Right atrium auricular region (tissue), 2 donors: ENCODE results near the gene ZNF506. TPM values are rescaled to one million over a fixed set of nuclear protein-coding genes. Genes with fewer than 3 reads are reported as not detected.
A peak's percentile ranks its signal among the peaks of the same experiment; 100 is the strongest.
"Not testable (repeated sequence)": the region's sequence is repeated elsewhere in the genome, so short reads cannot be mapped to it uniquely, and the experiment has no call there.

Experiments used
- DNase-seq: peaks from one replicate; pipeline ENCODE4 v3.0.0-alpha.2; 2019; ENCODE audit warnings: low spot score
- H3K27ac ChIP-seq, 2 donors: fragments of 200-600 bp; sonication (generic); 1 replicate in 1 of 2; 2 replicates in 1 of 2; pipeline ENCODE4 v1.5.1; 2016 to 2019
- H3K27me3 ChIP-seq, 2 donors: fragments of 200-600 bp; sonication (generic); one replicate each; pipeline versions ENCODE4 v1.5.1 to v1.6.0; 2017 to 2019
- H3K36me3 ChIP-seq: fragments of 200-600 bp; sonication (generic); one replicate; pipeline ENCODE4 v1.5.1; 2016
- H3K4me1 ChIP-seq, 2 donors: fragments of 200-600 bp; sonication (generic); one replicate each; pipeline versions ENCODE4 v1.5.1 to v1.6.0; 2017 to 2019
- H3K4me3 ChIP-seq, 2 donors: fragments of 200-600 bp; sonication (generic); 1 replicate in 1 of 2; 2 replicates in 1 of 2; pipeline ENCODE4 v1.5.1; 2017 to 2019; ENCODE audit warnings: mild to moderate bottlenecking in 1 of 2, moderate library complexity in 1 of 2
- H3K9me3 ChIP-seq, 2 donors: fragments of 200-600 bp; sonication (generic); one replicate each; pipeline ENCODE4 v1.5.1; 2019
- total RNA-seq, 2 donors: library from RNA; depleted of rRNA; stranded (reverse); fragments of >200 nt; gene quantifications; one replicate each; pipeline ENCODE4 v1.1.0, GENCODE V29; 2016
- TF ChIP-seq, protein P1 (sequence below), 2 donors: fragments of 200-600 bp; sonication (generic); IDR thresholded peaks; one replicate each; pipeline ENCODE4 v1.5.1; 2019; ENCODE audit warnings: antibody characterized with exemption in 2 of 2

Gene ZNF506
- total RNA-seq, 2 donors from 2014 or later, result 14.2 to 18.2 TPM

GRCh38 chr19:19747357-19748220 lies 74.0 kb downstream of the ZNF506 start:
- TF ChIP-seq, protein P1, sequence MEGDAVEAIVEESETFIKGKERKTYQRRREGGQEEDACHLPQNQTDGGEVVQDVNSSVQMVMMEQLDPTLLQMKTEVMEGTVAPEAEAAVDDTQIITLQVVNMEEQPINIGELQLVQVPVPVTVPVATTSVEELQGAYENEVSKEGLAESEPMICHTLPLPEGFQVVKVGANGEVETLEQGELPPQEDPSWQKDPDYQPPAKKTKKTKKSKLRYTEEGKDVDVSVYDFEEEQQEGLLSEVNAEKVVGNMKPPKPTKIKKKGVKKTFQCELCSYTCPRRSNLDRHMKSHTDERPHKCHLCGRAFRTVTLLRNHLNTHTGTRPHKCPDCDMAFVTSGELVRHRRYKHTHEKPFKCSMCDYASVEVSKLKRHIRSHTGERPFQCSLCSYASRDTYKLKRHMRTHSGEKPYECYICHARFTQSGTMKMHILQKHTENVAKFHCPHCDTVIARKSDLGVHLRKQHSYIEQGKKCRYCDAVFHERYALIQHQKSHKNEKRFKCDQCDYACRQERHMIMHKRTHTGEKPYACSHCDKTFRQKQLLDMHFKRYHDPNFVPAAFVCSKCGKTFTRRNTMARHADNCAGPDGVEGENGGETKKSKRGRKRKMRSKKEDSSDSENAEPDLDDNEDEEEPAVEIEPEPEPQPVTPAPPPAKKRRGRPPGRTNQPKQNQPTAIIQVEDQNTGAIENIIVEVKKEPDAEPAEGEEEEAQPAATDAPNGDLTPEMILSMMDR (IDR thresholded peaks at IDR 0.05), result no peak
- Histone ChIP-seq H3K27ac (no peak overlapping the region), H3K36me3 (no peaks in the 10 kb centered on the region), H3K27me3 (no peaks in the 10 kb centered on the region), H3K4me1 (no peaks in the 10 kb centered on the region), H3K4me3 (no peak overlapping the region), H3K9me3 (no peaks in the 10 kb centered on the region)
- peak; percentile 52 for DNase-seq

DNA sequence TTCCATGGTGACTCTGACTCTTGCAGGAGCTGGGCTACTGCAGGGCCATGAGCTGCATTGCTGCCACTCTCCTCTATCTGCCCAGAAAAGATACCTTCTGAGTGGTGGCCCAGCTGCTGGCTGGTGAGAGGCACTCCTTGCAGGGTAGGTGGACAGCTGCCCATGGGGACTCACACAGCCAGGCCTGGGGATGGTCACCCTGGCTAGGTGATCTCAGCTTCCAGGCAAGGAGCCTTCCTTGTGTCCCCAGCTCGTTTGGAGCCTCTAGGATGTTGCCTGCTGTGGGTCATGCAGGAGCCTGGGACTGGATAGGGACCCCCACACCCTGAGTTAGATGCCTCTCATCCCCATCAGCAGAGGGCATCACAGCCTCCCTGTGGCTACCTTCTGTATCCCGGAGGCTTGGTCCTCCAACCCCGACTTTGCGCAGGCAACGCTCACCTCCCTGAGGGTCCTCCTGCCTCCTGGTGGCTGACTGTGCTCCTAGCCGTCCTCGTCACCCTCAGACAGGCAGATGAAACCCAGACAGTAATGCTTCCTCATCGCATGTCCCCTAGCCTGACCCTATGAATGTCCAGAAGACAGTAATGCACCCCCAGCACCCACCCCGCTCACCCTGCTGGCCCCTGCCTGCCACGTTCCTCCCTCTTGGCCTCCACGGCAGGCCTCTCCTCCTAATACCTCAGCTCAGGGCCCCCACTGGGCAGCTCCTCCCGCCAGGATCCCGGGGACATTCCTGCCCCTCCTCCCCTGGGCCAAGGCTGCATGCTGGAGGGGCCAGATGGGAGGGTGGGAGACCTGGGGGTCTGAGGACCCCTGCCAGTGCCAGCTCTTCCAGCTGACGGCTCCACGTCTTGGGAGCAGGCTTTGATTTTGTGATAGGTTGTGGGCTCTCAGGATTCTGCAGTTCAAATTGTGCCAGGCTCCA lies 75.0 kb downstream of the ZNF506 start:
- Histone ChIP-seq H3K4me1 (no peaks in the 10 kb centered on the region), H3K36me3 (no peaks in the 10 kb centered on the region), H3K27ac (no peak overlapping the region), H3K9me3 (no peaks in the 10 kb centered on the region), H3K4me3 (no peak overlapping the region), H3K27me3 (no peaks in the 10 kb centered on the region)
- TF ChIP-seq, protein P1 (IDR thresholded peaks at IDR 0.05), result no peak
- peak; percentile 40 for DNase-seq

GRCh38 chr19:19745496-19746285 lies 75.9 kb downstream of the ZNF506 start:
- TF ChIP-seq, protein P1 (IDR thresholded peaks at IDR 0.05), result no peak
- Histone ChIP-seq H3K4me3 (no peak overlapping the region), H3K9me3 (no peaks in the 10 kb centered on the region), H3K4me1 (no peaks in the 10 kb centered on the region), H3K27me3 (no peaks in the 10 kb centered on the region), H3K36me3 (no peaks in the 10 kb centered on the region), H3K27ac (no peak overlapping the region)
- DNase-seq, result peak; percentile 44

DNA sequence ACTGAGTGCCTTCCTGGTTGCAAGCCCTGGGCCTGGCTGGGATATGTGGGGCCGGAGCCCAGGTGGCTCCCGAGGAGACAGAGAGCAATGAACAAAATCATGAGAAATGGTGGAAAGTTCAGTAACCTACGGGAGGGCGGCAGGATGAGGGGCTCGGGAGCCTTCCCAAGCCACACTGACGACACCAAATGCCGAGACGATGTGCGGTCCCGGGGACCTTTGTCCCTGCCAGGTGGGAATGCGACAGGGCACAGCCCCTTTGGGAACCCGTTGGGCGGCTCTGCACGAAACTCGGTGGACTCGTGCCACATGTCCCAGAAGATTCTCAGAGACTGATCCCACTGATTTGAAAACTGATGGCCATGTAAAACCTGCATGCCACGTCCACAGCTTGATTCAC lies 76.9 kb downstream of the ZNF506 start:
- no peaks in the 10 kb centered on the region for H3K4me1 ChIP-seq
- no peak for DNase-seq
- TF ChIP-seq, protein P1 (IDR thresholded peaks at IDR 0.05), result no peak

GRCh38 chr19:19743921-19744320 lies 77.6 kb downstream of the ZNF506 start:
- H3K36me3 ChIP-seq, H3K27me3 ChIP-seq, DNase-seq, H3K4me3 ChIP-seq, H3K4me1 ChIP-seq, H3K27ac ChIP-seq, H3K9me3 ChIP-seq: not testable (repeated sequence)

More for the DNA sequence above, 76.9 kb downstream of the ZNF506 start:
- no peak overlapping the region for H3K27ac ChIP-seq
- no peak overlapping the region for H3K4me3 ChIP-seq
- H3K36me3 ChIP-seq, result no peaks in the 10 kb centered on the region
- H3K27me3 ChIP-seq, result no peaks in the 10 kb centered on the region
- no peaks in the 10 kb centered on the region for H3K9me3 ChIP-seq
